HepG2 (cell line): ENCODE data around the gene SLC35D2. TPM values are rescaled to one million over a fixed set of nuclear protein-coding genes. Genes with fewer than 3 reads are reported as not detected.
A peak's percentile ranks its signal among the peaks of the same experiment; 100 is the strongest.

Experiments used
- BORCS8-MEF2B ChIP-seq: sonication (generic); formaldehyde crosslinking; IDR thresholded peaks from 2 replicates; pipeline ENCODE4 v1.8.0; 2022; ENCODE audit warnings: mild to moderate bottlenecking, missing genetic modification reagents
- GATAD1 ChIP-seq: IDR thresholded peaks from 2 replicates; pipeline ENCODE4 v1.6.1; 2016; ENCODE audit warnings: missing genetic modification reagents, missing compliant biosample characterization
- HBP1 ChIP-seq: IDR thresholded peaks from 2 replicates; pipeline ENCODE4 v1.6.1; 2016; ENCODE audit warnings: low read depth, control low read depth
- HES4 ChIP-seq: sonication (generic); formaldehyde crosslinking; IDR thresholded peaks from 2 replicates; pipeline ENCODE4 v1.9.0; 2021; ENCODE audit warnings: mild to moderate bottlenecking, missing genetic modification reagents, borderline replicate concordance
- MAFF ChIP-seq: IDR thresholded peaks from 2 replicates; pipeline ENCODE4 v1.6.1; 2011; ENCODE audit warnings: low read depth, low read length, improper control_type of control experiment
- MAFG ChIP-seq: sonication (generic); formaldehyde crosslinking; IDR thresholded peaks from 2 replicates; pipeline ENCODE4 v1.5.1; 2020; ENCODE audit warnings: mild to moderate bottlenecking, missing genetic modification reagents
- RELA ChIP-seq: sonication (generic); formaldehyde crosslinking; IDR thresholded peaks from 2 replicates; pipeline ENCODE4 v1.4.0; 2020; ENCODE audit warnings: missing genetic modification reagents
- SPEN ChIP-seq: sonication (generic); formaldehyde crosslinking; IDR thresholded peaks from 2 replicates; pipeline ENCODE4 v1.5.1; 2020; ENCODE audit warnings: low read depth, mild to moderate bottlenecking, missing genetic modification reagents
- TOE1 ChIP-seq: sonication (generic); formaldehyde crosslinking; IDR thresholded peaks from 2 replicates; pipeline ENCODE4 v1.4.0; 2020; ENCODE audit warnings: mild to moderate bottlenecking, missing genetic modification reagents
- TRIM24 ChIP-seq: sonication (generic); formaldehyde crosslinking; IDR thresholded peaks from 2 replicates; pipeline ENCODE4 v1.8.0; 2022; ENCODE audit warnings: mild to moderate bottlenecking, missing genetic modification reagents
- ZNF256 ChIP-seq: sonication (generic); formaldehyde crosslinking; conservative IDR thresholded peaks from 2 replicates; pipeline ENCODE4 v1.4.0; 2020; ENCODE audit warnings: missing genetic modification reagents
- ZNF547 ChIP-seq: sonication (generic); formaldehyde crosslinking; IDR thresholded peaks from 2 replicates; pipeline ENCODE4 v1.5.1; 2020; ENCODE audit warnings: mild to moderate bottlenecking, missing genetic modification reagents
- ZNF563 ChIP-seq: sonication (generic); formaldehyde crosslinking; IDR thresholded peaks from 2 replicates; pipeline ENCODE4 v1.8.0; 2022; ENCODE audit warnings: mild to moderate bottlenecking, moderate library complexity, missing genetic modification reagents
- polyA plus RNA-seq, 8 experiments: library from polyadenylated mRNA; depleted of rRNA in 3 of 8; stranded (reverse) in 7 of 8; unstranded in 1 of 8; fragments of >200 nt; fragmentation: Illumina TruSeq in 4 of 8; extraction: Trizol in 4 of 8; gene quantifications; 2 replicates each; pipeline versions ENCODE4 v1.2.1 to v1.2.3, GENCODE V29; 2011 to 2016; ENCODE audit warnings: low read depth in 4 of 8, missing spikeins in 1 of 8, mixed read lengths in 1 of 8; ENCODE audit not compliant: insufficient read depth in 1 of 8
- total RNA-seq, 5 experiments: library from RNA; depleted of rRNA; stranded (reverse); fragments of >200 nt; fragmentation: Illumina TruSeq; extraction: Trizol; gene quantifications; 2 replicates each; pipeline ENCODE4 v1.2.3, GENCODE V29; 2016; ENCODE audit warnings: low read depth in 1 of 5
- TF ChIP-seq, protein P1 (sequence below): sonication (generic); formaldehyde crosslinking; IDR thresholded peaks from 2 replicates; pipeline ENCODE4 v1.4.0; 2020; ENCODE audit warnings: missing genetic modification reagents
- TF ChIP-seq, protein P2 (sequence below): sonication (generic); formaldehyde crosslinking; IDR thresholded peaks from 2 replicates; pipeline ENCODE4 v1.5.0; 2020; ENCODE audit warnings: missing genetic modification reagents
- TF ChIP-seq, protein P3 (sequence below): sonication (generic); formaldehyde crosslinking; IDR thresholded peaks from 2 replicates; pipeline ENCODE4 v1.4.0; 2020; ENCODE audit warnings: mild to moderate bottlenecking, missing genetic modification reagents

The SLC35D2 gene
- total and polyA plus RNA-seq, 2 of the 13 experiments (the other 11 are each of a cell fraction or from before 2014, with no cell fraction given) = 96.2 to 103 TPM

- TF ChIP-seq SPEN (CRISPR knock-in tag) (no peak), ZNF547 (CRISPR knock-in tag) (no peak), RELA (CRISPR knock-in tag) (no peak), ZNF563 (CRISPR knock-in tag) (no peak), MAFG (CRISPR knock-in tag) (0 out of 2 replicates have a peak, but pooled peaks have one; percentile 34), BORCS8-MEF2B (no peak), TRIM24 (CRISPR knock-in tag) (no peak), ZNF256 (CRISPR knock-in tag) (no peak), HES4 (CRISPR knock-in tag) (no peak), GATAD1 (no peak), HBP1 (CRISPR knock-in tag) (no peak), TOE1 (CRISPR knock-in tag) (no peak), MAFF (peak; percentile 94)
- TF ChIP-seq, protein P1, sequence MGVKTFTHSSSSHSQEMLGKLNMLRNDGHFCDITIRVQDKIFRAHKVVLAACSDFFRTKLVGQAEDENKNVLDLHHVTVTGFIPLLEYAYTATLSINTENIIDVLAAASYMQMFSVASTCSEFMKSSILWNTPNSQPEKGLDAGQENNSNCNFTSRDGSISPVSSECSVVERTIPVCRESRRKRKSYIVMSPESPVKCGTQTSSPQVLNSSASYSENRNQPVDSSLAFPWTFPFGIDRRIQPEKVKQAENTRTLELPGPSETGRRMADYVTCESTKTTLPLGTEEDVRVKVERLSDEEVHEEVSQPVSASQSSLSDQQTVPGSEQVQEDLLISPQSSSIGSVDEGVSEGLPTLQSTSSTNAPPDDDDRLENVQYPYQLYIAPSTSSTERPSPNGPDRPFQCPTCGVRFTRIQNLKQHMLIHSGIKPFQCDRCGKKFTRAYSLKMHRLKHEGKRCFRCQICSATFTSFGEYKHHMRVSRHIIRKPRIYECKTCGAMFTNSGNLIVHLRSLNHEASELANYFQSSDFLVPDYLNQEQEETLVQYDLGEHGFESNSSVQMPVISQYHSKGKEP (CRISPR knock-in tag) = no peak
- TF ChIP-seq, protein P2, sequence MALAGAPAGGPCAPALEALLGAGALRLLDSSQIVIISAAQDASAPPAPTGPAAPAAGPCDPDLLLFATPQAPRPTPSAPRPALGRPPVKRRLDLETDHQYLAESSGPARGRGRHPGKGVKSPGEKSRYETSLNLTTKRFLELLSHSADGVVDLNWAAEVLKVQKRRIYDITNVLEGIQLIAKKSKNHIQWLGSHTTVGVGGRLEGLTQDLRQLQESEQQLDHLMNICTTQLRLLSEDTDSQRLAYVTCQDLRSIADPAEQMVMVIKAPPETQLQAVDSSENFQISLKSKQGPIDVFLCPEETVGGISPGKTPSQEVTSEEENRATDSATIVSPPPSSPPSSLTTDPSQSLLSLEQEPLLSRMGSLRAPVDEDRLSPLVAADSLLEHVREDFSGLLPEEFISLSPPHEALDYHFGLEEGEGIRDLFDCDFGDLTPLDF (CRISPR knock-in tag) = no peak
- TF ChIP-seq, protein P3, sequence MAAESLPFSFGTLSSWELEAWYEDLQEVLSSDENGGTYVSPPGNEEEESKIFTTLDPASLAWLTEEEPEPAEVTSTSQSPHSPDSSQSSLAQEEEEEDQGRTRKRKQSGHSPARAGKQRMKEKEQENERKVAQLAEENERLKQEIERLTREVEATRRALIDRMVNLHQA (CRISPR knock-in tag) = no peak
Measured at GRCh38 chr9:96413302-96414221, 30.1 kb upstream of the SLC35D2 start (continued).
